HCT116 (cell line): ENCODE measurements around the gene FEM1B. TPM values are rescaled to one million over a fixed set of nuclear protein-coding genes. Genes with fewer than 3 reads are reported as not detected.

ENCODE experiments used
- ATAC-seq: fragments of 200-7000 bp; cut with Tn5 transposase; 2 replicates; pipeline ENCODE4 v1.9.1; 2020; ENCODE audit warnings: mild to moderate bottlenecking, moderate library complexity
- BruUV-seq: library from RNA; stranded (reverse); fragments of 400-500 nt; replicated peaks from 2 replicates; lab custom pipeline; 2021; lab: Mats Ljungman, UMichigan
- CTCF ChIA-PET: fragments of 300-600 bp; sonication (Branson Sonifier 250); formaldehyde crosslinking; loops from one replicate; lab custom pipeline; 2021; ENCODE audit warnings: antibody characterized with exemption; lab: Charles Lee
- POLR2A ChIA-PET: fragments of 300-600, 350-600 bp; sonication (Branson Sonifier 250); formaldehyde crosslinking; loops from one replicate; lab custom pipeline; 2021; ENCODE audit warnings: antibody characterized with exemption; lab: Charles Lee
- RAD21 ChIA-PET, 2 experiments: fragments of 300-600 bp; sonication (Branson Sonifier 250); formaldehyde crosslinking; loops; one replicate each; lab custom pipeline; 2023; ENCODE audit warnings: low total read pairs in 2 of 2; ENCODE audit not compliant: uncharacterized antibody in 2 of 2, unreplicated experiment in 2 of 2, low non-redundant PET in 1 of 2; lab: Charles Lee
- DNase-seq: peaks from one replicate; pipeline ENCODE4 v3.0.0-alpha.2; 2010; ENCODE audit warnings: low read depth, low spot score
- H2AFZ ChIP-seq: fragments of 200-600 bp; shearing (Covaris generic), sonication (generic); 2 replicates; pipeline ENCODE4 v1.6.1; 2017; ENCODE audit warnings: low read depth, mixed run types, mixed read lengths, antibody characterized with exemption, low read length; ENCODE audit not compliant: poor library complexity, severe bottlenecking
- H3K27ac ChIP-seq: 2 replicates; pipeline ENCODE4 v1.5.1; 2012; ENCODE audit warnings: low read depth, low read length
- H3K27me3 ChIP-seq: fragments of 200-600 bp; sonication (generic); 2 replicates; pipeline ENCODE4 v1.6.1; 2016; ENCODE audit warnings: mixed run types, low read length, mixed read lengths; ENCODE audit not compliant: insufficient read depth
- H3K36me3 ChIP-seq, 2 experiments: fragments of 200-500 bp in 1 of 2; fragments of 200-600 bp in 1 of 2; sonication (Bioruptor generic) in 1 of 2; sonication (generic) in 1 of 2; 2 replicates each; pipeline versions ENCODE4 v1.5.1 to v1.6.1; 2014 to 2016; ENCODE audit warnings: low read length in 2 of 2, inconsistent platforms in 1 of 2, mixed read lengths in 1 of 2, mixed run types in 1 of 2; ENCODE audit not compliant: insufficient read depth in 2 of 2, control insufficient read depth in 1 of 2
- H3K4me1 ChIP-seq, 2 experiments: fragments of 200-600 bp in 1 of 2; sonication (generic) in 1 of 2; 2 replicates each; pipeline versions ENCODE4 v1.5.1 to v1.6.1; 2012 to 2017; ENCODE audit warnings: low read length in 2 of 2, inconsistent platforms in 1 of 2, mild to moderate bottlenecking in 1 of 2, mixed read lengths in 1 of 2, mixed run types in 1 of 2, moderate library complexity in 1 of 2; ENCODE audit not compliant: insufficient read depth in 2 of 2, control insufficient read depth in 1 of 2
- H3K4me2 ChIP-seq: fragments of 200-600 bp; sonication (generic); 2 replicates; pipeline ENCODE4 v1.6.1; 2017; ENCODE audit warnings: mixed run types, low read length, mixed read lengths
- H3K4me3 ChIP-seq, 2 experiments: fragments of 200-600 bp in 1 of 2; sonication (generic) in 1 of 2; replicated peaks in 1 of 2; 2 replicates each; pipeline ENCODE4 v1.5.1; 2011 to 2016; ENCODE audit warnings: low read length in 2 of 2, control low read depth in 1 of 2, low read depth in 1 of 2, mild to moderate bottlenecking in 1 of 2, mixed read lengths in 1 of 2, mixed run types in 1 of 2
- H3K79me2 ChIP-seq: fragments of 200-600 bp; sonication (generic); 2 replicates; pipeline ENCODE4 v1.6.1; 2017; ENCODE audit warnings: mild to moderate bottlenecking, mixed run types, low read length, moderate library complexity, mixed read lengths; ENCODE audit not compliant: insufficient read depth
- H3K9ac ChIP-seq: fragments of 200-600 bp; sonication (generic); 2 replicates; pipeline ENCODE4 v1.6.1; 2016; ENCODE audit warnings: low read length, mixed read lengths
- H3K9me2 ChIP-seq: fragments of 200-600 bp; sonication (generic), shearing (Covaris generic); 2 replicates; pipeline ENCODE4 v1.6.1; 2017; ENCODE audit warnings: mixed run types, mild to moderate bottlenecking, moderate library complexity; ENCODE audit not compliant: insufficient read depth
- H3K9me3 ChIP-seq, 2 experiments: fragments of 200-500 bp in 1 of 2; fragments of 200-600 bp in 1 of 2; sonication (Bioruptor generic) in 1 of 2; sonication (generic) in 1 of 2; 2 replicates each; pipeline ENCODE4 v1.6.1; 2014 to 2017; ENCODE audit warnings: low read length in 2 of 2, mixed read lengths in 2 of 2, inconsistent platforms in 1 of 2, low read depth in 1 of 2, mild to moderate bottlenecking in 1 of 2, mixed run types in 1 of 2, moderate library complexity in 1 of 2; ENCODE audit not compliant: control insufficient read depth in 1 of 2, insufficient read depth in 1 of 2
- H4K20me1 ChIP-seq: fragments of 200-600 bp; sonication (generic), shearing (Covaris generic); 2 replicates; pipeline ENCODE4 v1.6.1; 2017; ENCODE audit warnings: mixed run types, mild to moderate bottlenecking, moderate library complexity; ENCODE audit not compliant: insufficient read depth
- CBX3 ChIP-seq: IDR thresholded peaks from 2 replicates; pipeline ENCODE4 v1.6.1; 2012; ENCODE audit warnings: low read depth
- CEBPB ChIP-seq: IDR thresholded peaks from 2 replicates; pipeline ENCODE4 v1.6.1; 2012; ENCODE audit warnings: low read depth
- CTCF ChIP-seq, 3 experiments: fragments of 200-600 bp in 1 of 3; sonication (generic) in 1 of 3; IDR thresholded peaks in 2 of 3; conservative IDR thresholded peaks in 1 of 3; 2 replicates each; pipeline ENCODE4 v1.5.1; 2012 to 2017; ENCODE audit warnings: low read depth in 2 of 3, low read length in 2 of 3, antibody characterized with exemption in 1 of 3, borderline replicate concordance in 1 of 3, control low read depth in 1 of 3, mild to moderate bottlenecking in 1 of 3, mixed read lengths in 1 of 3, mixed run types in 1 of 3, moderate library complexity in 1 of 3; ENCODE audit not compliant: insufficient read depth in 1 of 3
- EGR1 ChIP-seq: IDR thresholded peaks from 2 replicates; pipeline ENCODE4 v1.6.1; 2012; ENCODE audit warnings: low read depth
- ELF1 ChIP-seq: IDR thresholded peaks from 2 replicates; pipeline ENCODE4 v1.6.1; 2012; ENCODE audit warnings: low read depth, borderline replicate concordance
- POLR2A ChIP-seq: IDR thresholded peaks from 2 replicates; pipeline ENCODE4 v1.7.0; 2011; ENCODE audit warnings: borderline replicate concordance; ENCODE audit not compliant: insufficient read depth, insufficient read length; ENCODE audit errors: extremely low read depth
- TCF7L2 ChIP-seq: IDR thresholded peaks from 2 replicates; pipeline ENCODE4 v1.7.0; 2011; ENCODE audit warnings: borderline replicate concordance, inconsistent platforms; ENCODE audit not compliant: insufficient read depth, insufficient read length; ENCODE audit errors: extremely low read depth
- YY1 ChIP-seq: IDR thresholded peaks from 2 replicates; pipeline ENCODE4 v1.6.1; 2011; ENCODE audit warnings: low read length, low read depth, moderate library complexity, mild to moderate bottlenecking; ENCODE audit not compliant: insufficient replicate concordance; ENCODE audit errors: extremely low read depth
- ZFX ChIP-seq: fragments of 450-650 bp; IDR thresholded peaks from 2 replicates; pipeline ENCODE4 v1.6.1; 2017
- intact Hi-C: fragments of 100-400 bp; cut with micrococcal nuclease; formaldehyde crosslinking; loops from 2 replicates; pipeline ENCODE4 v1.10.0; 2022
- total RNA-seq: library from RNA; stranded (reverse); gene quantifications from one replicate; pipeline ENCODE4 v1.2.1, GENCODE V29; 2021; ENCODE audit not compliant: unreplicated experiment

Gene FEM1B
- total RNA-seq, 1 experiment from 2014 or later = 39.7 TPM

DNA sequence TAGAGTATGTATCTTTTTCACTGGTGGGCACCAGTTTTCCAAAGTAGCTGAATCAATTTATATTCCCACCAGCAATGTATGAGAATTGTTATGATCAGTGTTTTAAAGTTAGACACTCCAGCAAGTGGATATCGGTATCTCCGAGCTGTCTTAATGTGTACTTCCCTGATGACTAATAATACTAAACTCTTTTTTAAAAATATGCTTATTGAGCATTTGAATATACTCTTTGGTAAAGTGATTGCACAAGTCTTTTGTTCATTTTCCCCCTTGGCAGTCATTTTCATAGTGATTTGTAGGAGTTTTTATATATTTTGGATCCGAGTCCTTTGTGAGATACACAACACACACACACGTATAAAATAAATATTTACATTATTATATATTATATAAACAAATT is 12.5 kb upstream of the FEM1B start (continued):
- no peak for TF ChIP-seq TCF7L2
- TF ChIP-seq, all 23 proteins: peak for 0

- RAD21 ChIA-PET = no interaction called here
- Histone ChIP-seq H3K4me3 (no peak overlapping the region), H3K9me2 (no peaks in the 10 kb centered on the region), H3K27ac (no peak overlapping the region), H3K79me2 (no peaks in the 10 kb centered on the region), H3K36me3 (no peaks in the 10 kb centered on the region), H3K4me2 (no peak overlapping the region), H3K27me3 (no peaks in the 10 kb centered on the region), H4K20me1 (no peaks in the 10 kb centered on the region), H3K9ac (no peak overlapping the region), H3K9me3 (no peaks in the 10 kb centered on the region), H3K4me1 (peaks cover 4% of the 10 kb centered on the region in 2 experiments), H2AFZ (no peak overlapping the region)
- CTCF ChIA-PET = interaction anchor here (3.1 kb wide), 1 partner anchor 13 kb away, joined by 8 read pairs; no protein-coding TSS in a partner anchor
- TF ChIP-seq CEBPB (no peak), CTCF (IDR thresholded peaks at IDR 0.05 in 2 of 3, conservative IDR thresholded peaks at IDR 0.05 in 1 of 3; ENCODE audit: borderline replicate concordance in 1 of 3, insufficient read depth in 1 of 3, low read depth in 2 of 3, low read length in 2 of 3) (no peak), CBX3 (no peak), ZFX (no peak)
- POLR2A ChIA-PET = interaction anchor here (2.9 kb wide), 1 partner anchor 11 kb away, joined by 9 read pairs; the partner anchor contains the start of gene FEM1B
- no TSS peak for BruUV-seq
- intact Hi-C loops = no loop called here
- no peak for ATAC-seq
- no peak for DNase-seq
Measured at GRCh38 chr15:68265674-68266073, 11.9 kb upstream of the FEM1B start.

- ATAC-seq = no peak
- H3K27me3 ChIP-seq = no peaks in the 10 kb centered on the region
- TF ChIP-seq YY1 = no peak
- TF ChIP-seq ELF1 = no peak
- TF ChIP-seq POLR2A = no peak
- no peak for TF ChIP-seq CBX3
- TF ChIP-seq EGR1 = no peak
- TF ChIP-seq, all 23 proteins: peak for 0
- no peak for DNase-seq
- CTCF ChIA-PET = no interaction called here
- H3K27ac ChIP-seq = no peak overlapping the region
- H3K9me3 ChIP-seq = no peaks in the 10 kb centered on the region
- RAD21 ChIA-PET = no interaction called here
- no peaks in the 10 kb centered on the region for H3K9me2 ChIP-seq
- no peaks in the 10 kb centered on the region for H3K79me2 ChIP-seq
- H2AFZ ChIP-seq = peak overlapping the region; percentile 17
- H3K36me3 ChIP-seq = no peaks in the 10 kb centered on the region
- H3K9ac ChIP-seq = no peak overlapping the region
- intact Hi-C loops = no loop called here
- peaks cover 29 to 31% of the 10 kb centered on the region in 2 experiments for H3K4me1 ChIP-seq
- no peak overlapping the region for H3K4me3 ChIP-seq
- POLR2A ChIA-PET = no interaction called here
- no TSS peak for BruUV-seq
- H4K20me1 ChIP-seq = no peaks in the 10 kb centered on the region
- H3K4me2 ChIP-seq = no peak overlapping the region
Measured at GRCh38 chr15:68268405-68268804, 9.1 kb upstream of the FEM1B start.
